GM12878 (cell line): Measurements from ENCODE around the gene CHRM2. TPM values are rescaled to one million over a fixed set of nuclear protein-coding genes. Genes with fewer than 3 reads are reported as not detected.

ENCODE experiments used
- ATAC-seq: fragments of 200-7000 bp; cut with Tn5 transposase; 3 replicates; pipeline ENCODE4 v1.9.1; 2020; ENCODE audit warnings: mild to moderate bottlenecking, moderate library complexity
- BruUV-seq: library from RNA; stranded (reverse); fragments of 400-500 nt; replicated peaks from 2 replicates; lab custom pipeline; 2021; lab: Mats Ljungman, UMichigan
- CTCF ChIA-PET: fragments of 300-600 bp; sonication (Branson Sonifier 250); formaldehyde crosslinking; extraction: SDS; loops from one replicate; lab custom pipeline; 2021; ENCODE audit warnings: inconsistent platforms; lab: Yijun Ruan, JAX
- POLR2A ChIA-PET: fragments of 350-600 bp; formaldehyde crosslinking; extraction: SDS; loops from one replicate; lab custom pipeline; 2021; ENCODE audit warnings: inconsistent platforms; lab: Charles Lee
- RAD21 ChIA-PET: fragments of 300-600 bp; sonication (Branson Sonifier 250); formaldehyde crosslinking; loops from one replicate; lab custom pipeline; 2023; ENCODE audit warnings: antibody characterized with exemption; ENCODE audit not compliant: unreplicated experiment; lab: Charles Lee
- SMC1A ChIA-PET: fragments of 300-600 bp; sonication (Branson Sonifier 250); formaldehyde crosslinking; loops from one replicate; lab custom pipeline; 2023; ENCODE audit not compliant: unreplicated experiment, uncharacterized antibody; lab: Charles Lee
- DNase-seq: peaks from one replicate; pipeline ENCODE4 v3.0.0-alpha.2; 2011; ENCODE audit warnings: low read depth, low spot score
- FAIRE-seq: peaks from 3 replicates; lab custom pipeline; 2011; peaks lifted over from hg19 to GRCh38; lab: Jason Lieb, UNC
- H2AFZ ChIP-seq: 2 replicates; pipeline ENCODE4 v1.6.0; 2011; ENCODE audit warnings: low read depth, low read length, control low read depth; ENCODE audit not compliant: control insufficient read depth
- H3K27ac ChIP-seq: 2 replicates; pipeline ENCODE4 v1.5.1; 2011; ENCODE audit warnings: control low read depth; ENCODE audit not compliant: control insufficient read depth, insufficient read depth
- H3K27me3 ChIP-seq, 2 experiments: replicated peaks in 1 of 2; 2 replicates each; pipeline versions ENCODE4 v1.6.0 to v1.6.1; 2011; ENCODE audit warnings: low read length in 1 of 2; ENCODE audit not compliant: control insufficient read depth in 2 of 2, insufficient read depth in 2 of 2
- H3K36me3 ChIP-seq, 2 experiments: 2 replicates each; pipeline ENCODE4 v1.5.1; 2011; ENCODE audit warnings: low read length in 1 of 2; ENCODE audit not compliant: control insufficient read depth in 2 of 2, insufficient read depth in 2 of 2
- H3K4me1 ChIP-seq: 2 replicates; pipeline ENCODE4 v1.6.1; 2011; ENCODE audit warnings: mild to moderate bottlenecking, low read length, moderate library complexity, mixed read lengths; ENCODE audit not compliant: control insufficient read depth, insufficient read depth
- H3K4me2 ChIP-seq: 2 replicates; pipeline ENCODE4 v1.6.0; 2011; ENCODE audit warnings: control low read depth; ENCODE audit not compliant: control insufficient read depth, insufficient read depth
- H3K4me3 ChIP-seq: fragments of 200-600 bp; sonication (generic); 2 replicates; pipeline ENCODE4 v1.5.1; 2016
- H3K79me2 ChIP-seq: 2 replicates; pipeline ENCODE4 v1.6.0; 2011; ENCODE audit warnings: low read length; ENCODE audit not compliant: control insufficient read depth, insufficient read depth
- H3K9ac ChIP-seq: 2 replicates; pipeline ENCODE4 v1.8.0; 2011; ENCODE audit warnings: low read length, control low read depth, mixed read lengths; ENCODE audit not compliant: control insufficient read depth, insufficient read depth
- H3K9me3 ChIP-seq: replicated peaks from 3 replicates; pipeline ENCODE4 v1.5.1; 2011; ENCODE audit warnings: mild to moderate bottlenecking, low read length; ENCODE audit not compliant: control insufficient read depth, insufficient read depth
- H4K20me1 ChIP-seq: 2 replicates; pipeline ENCODE4 v1.6.0; 2011; ENCODE audit not compliant: control insufficient read depth, insufficient read depth
- CEBPB ChIP-seq, 2 experiments: fragments of 150-350 bp in 1 of 2; IDR thresholded peaks; 2 replicates each; pipeline ENCODE4 v1.6.1; 2012 to 2014; ENCODE audit warnings: low read depth in 2 of 2, low read length in 2 of 2, borderline replicate concordance in 1 of 2, inconsistent platforms in 1 of 2
- CHD1 ChIP-seq: IDR thresholded peaks from 2 replicates; pipeline ENCODE4 v1.6.1; 2012; ENCODE audit warnings: low read depth, low read length, improper control_type of control experiment
- EZH2 ChIP-seq: IDR thresholded peaks from 2 replicates; pipeline ENCODE4 v1.6.1; 2012; ENCODE audit warnings: low read depth, mild to moderate bottlenecking, control low read depth, inconsistent platforms, low read length, borderline replicate concordance; ENCODE audit not compliant: control insufficient read depth
- FOXM1 ChIP-seq: IDR thresholded peaks from 2 replicates; pipeline ENCODE4 v1.6.1; 2012; ENCODE audit warnings: low read depth, mild to moderate bottlenecking, inconsistent platforms, low read length, moderate library complexity
- HCFC1 ChIP-seq: fragments of 150-350 bp; IDR thresholded peaks from 2 replicates; pipeline ENCODE4 v1.6.1; 2014; ENCODE audit warnings: low read length
- JUND ChIP-seq: IDR thresholded peaks from 2 replicates; pipeline ENCODE4 v1.6.1; 2012; ENCODE audit warnings: low read depth, mild to moderate bottlenecking, low read length, improper control_type of control experiment, moderate library complexity
- MTA2 ChIP-seq: fragments of 450-650 bp; IDR thresholded peaks from 2 replicates; pipeline ENCODE4 v1.6.1; 2016; ENCODE audit warnings: low read depth, mild to moderate bottlenecking, moderate library complexity
- NFXL1 ChIP-seq: fragments of 450-650 bp; IDR thresholded peaks from 2 replicates; pipeline ENCODE4 v1.6.1; 2017; ENCODE audit warnings: antibody characterized with exemption, mild to moderate bottlenecking, borderline replicate concordance
- NR2C2 ChIP-seq: IDR thresholded peaks from 2 replicates; pipeline ENCODE4 v1.6.1; 2011; ENCODE audit warnings: borderline replicate concordance, low read depth; ENCODE audit not compliant: control insufficient read depth, insufficient read length
- PML ChIP-seq: IDR thresholded peaks from 2 replicates; pipeline ENCODE4 v1.6.1; 2012; ENCODE audit warnings: low read length, inconsistent platforms
- SPI1 ChIP-seq: IDR thresholded peaks from 2 replicates; pipeline ENCODE4 v1.6.1; 2011; ENCODE audit warnings: low read depth, mild to moderate bottlenecking, low read length, moderate library complexity, borderline replicate concordance; ENCODE audit not compliant: insufficient read depth
- SRF ChIP-seq, 2 experiments: IDR thresholded peaks; 2 replicates each; pipeline ENCODE4 v1.6.1; 2011; ENCODE audit warnings: low read depth in 2 of 2, low read length in 2 of 2, mild to moderate bottlenecking in 1 of 2, moderate library complexity in 1 of 2
- STAT1 ChIP-seq: fragments of 450-650 bp; conservative IDR thresholded peaks from 2 replicates; pipeline ENCODE4 v1.6.1; 2014; ENCODE audit warnings: antibody characterized with exemption, mild to moderate bottlenecking
- USF2 ChIP-seq: IDR thresholded peaks from 2 replicates; pipeline ENCODE4 v1.6.1; 2011; ENCODE audit warnings: low read depth, low read length, improper control_type of control experiment, borderline replicate concordance
- ZBED1 ChIP-seq: IDR thresholded peaks from 2 replicates; pipeline ENCODE4 v1.6.1; 2016; ENCODE audit warnings: borderline replicate concordance
- WGBS: methylation state at CpG from one replicate; pipeline ENCODE4 v1.1.6; 2016; ENCODE audit warnings: low lambda C conversion rate; ENCODE audit not compliant: insufficient replicate concordance, insufficient coverage; ENCODE audit errors: missing lambda C conversion rate; 5-methylcytosine and 5-hydroxymethylcytosine counted together
- in situ Hi-C: fragments of 300-500 bp; cut with MboI; formaldehyde crosslinking; loops from 9 replicates; pipeline ENCODE4 v1.14.3; 2018; ENCODE audit warnings: mixed read lengths
- intact Hi-C: fragments of 100-400 bp; cut with micrococcal nuclease; formaldehyde crosslinking; loops from one replicate; pipeline ENCODE4 v1.14.2; 2022; ENCODE audit not compliant: unreplicated experiment
- polyA plus RNA-seq, 11 experiments: library from polyadenylated mRNA; depleted of rRNA in 4 of 11; unstranded in 6 of 11; stranded (reverse) in 5 of 11; fragments of >200 nt; fragmentation: Nextera tagmentation in 4 of 11; fragmentation: Illumina TruSeq in 1 of 11; extraction: Ambion mirVana in 4 of 11; extraction: Trizol in 1 of 11; gene quantifications; 1 replicate in 1 of 11; 2 replicates in 10 of 11; pipeline versions ENCODE4 v1.2.1 to v1.2.3, GENCODE V29; 2011 to 2016; ENCODE audit warnings: inconsistent platforms in 2 of 11, missing spikeins in 2 of 11, low read depth in 1 of 11
- total RNA-seq, 4 experiments: library from RNA; depleted of rRNA in 3 of 4; stranded (reverse); fragments of >200 nt in 3 of 4; fragmentation: Illumina TruSeq in 1 of 4; extraction: Trizol in 1 of 4; gene quantifications; 2 replicates each; pipeline versions ENCODE4 v1.2.1 to v1.2.3, GENCODE V29; 2013 to 2021
- TF ChIP-seq, protein P1 (sequence below), 3 experiments: IDR thresholded peaks in 2 of 3; conservative IDR thresholded peaks in 1 of 3; 2 replicates each; pipeline ENCODE4 v1.5.1; 2011; ENCODE audit warnings: low read depth in 3 of 3, low read length in 3 of 3, mild to moderate bottlenecking in 3 of 3, control low read depth in 2 of 3, moderate library complexity in 2 of 3, inconsistent platforms in 1 of 3, mixed read lengths in 1 of 3; ENCODE audit not compliant: control insufficient read depth in 2 of 3, insufficient read depth in 1 of 3; ENCODE audit errors: extremely low read depth in 1 of 3
- TF ChIP-seq, protein P2 (sequence below): fragments of 450-650 bp; IDR thresholded peaks from 2 replicates; pipeline ENCODE4 v1.6.1; 2017; ENCODE audit warnings: mild to moderate bottlenecking, moderate library complexity

CHRM2 gene
- total and polyA plus RNA-seq, 10 of the 15 experiments (the other 5 are each of a cell fraction or from before 2014, with no cell fraction given): 0.05 TPM; not detected in 9

DNA sequence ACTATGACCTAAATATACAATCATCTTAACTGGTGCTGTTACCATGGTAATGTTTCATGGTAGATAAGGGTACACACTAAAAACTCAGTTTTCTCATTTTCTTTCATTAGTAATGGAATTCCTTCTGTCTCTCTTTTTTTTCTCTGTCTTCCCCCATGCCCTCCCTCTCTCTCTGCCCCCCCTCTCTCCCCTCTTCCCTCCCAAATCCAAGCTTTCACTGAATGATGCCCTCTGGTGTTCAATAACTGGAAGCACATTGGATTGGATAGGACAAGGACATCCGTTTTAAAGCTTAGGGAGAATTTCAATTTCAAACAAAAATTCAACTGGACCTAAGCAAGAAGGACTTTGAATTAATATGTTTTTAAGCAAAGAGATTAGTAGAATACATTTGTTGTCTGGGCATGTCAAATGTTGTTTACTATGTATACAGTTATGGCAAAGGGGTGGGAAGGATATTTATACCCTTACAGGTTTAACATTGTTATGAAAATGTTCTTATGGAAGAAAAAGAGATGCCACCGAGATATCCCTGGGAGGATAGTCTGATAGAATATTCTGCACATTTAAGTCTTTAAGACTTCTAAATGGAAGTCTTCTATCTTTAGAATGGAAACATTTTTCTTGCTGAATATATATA lies 6.1 kb downstream of the CHRM2 start:
- in situ Hi-C loops: no loop called here
- no peak for FAIRE-seq
- POLR2A ChIA-PET: no interaction called here
- TF ChIP-seq FOXM1 (no peak), HCFC1 (no peak), PML (no peak), NFXL1 (no peak), EZH2 (no peak), NR2C2 (no peak), ZBED1 (no peak), CEBPB (IDR thresholded peaks at IDR 0.05; ENCODE audit: borderline replicate concordance in 1 of 2, low read depth in 2 of 2, low read length in 2 of 2) (no peak), JUND (no peak), SRF (IDR thresholded peaks at IDR 0.05; ENCODE audit: low read depth in 2 of 2, low read length in 2 of 2) (no peak), CHD1 (no peak), MTA2 (no peak), USF2 (no peak), SPI1 (no peak), STAT1 (no peak)
- TF ChIP-seq, protein P1, sequence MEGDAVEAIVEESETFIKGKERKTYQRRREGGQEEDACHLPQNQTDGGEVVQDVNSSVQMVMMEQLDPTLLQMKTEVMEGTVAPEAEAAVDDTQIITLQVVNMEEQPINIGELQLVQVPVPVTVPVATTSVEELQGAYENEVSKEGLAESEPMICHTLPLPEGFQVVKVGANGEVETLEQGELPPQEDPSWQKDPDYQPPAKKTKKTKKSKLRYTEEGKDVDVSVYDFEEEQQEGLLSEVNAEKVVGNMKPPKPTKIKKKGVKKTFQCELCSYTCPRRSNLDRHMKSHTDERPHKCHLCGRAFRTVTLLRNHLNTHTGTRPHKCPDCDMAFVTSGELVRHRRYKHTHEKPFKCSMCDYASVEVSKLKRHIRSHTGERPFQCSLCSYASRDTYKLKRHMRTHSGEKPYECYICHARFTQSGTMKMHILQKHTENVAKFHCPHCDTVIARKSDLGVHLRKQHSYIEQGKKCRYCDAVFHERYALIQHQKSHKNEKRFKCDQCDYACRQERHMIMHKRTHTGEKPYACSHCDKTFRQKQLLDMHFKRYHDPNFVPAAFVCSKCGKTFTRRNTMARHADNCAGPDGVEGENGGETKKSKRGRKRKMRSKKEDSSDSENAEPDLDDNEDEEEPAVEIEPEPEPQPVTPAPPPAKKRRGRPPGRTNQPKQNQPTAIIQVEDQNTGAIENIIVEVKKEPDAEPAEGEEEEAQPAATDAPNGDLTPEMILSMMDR (IDR thresholded peaks at IDR 0.05 in 2 of 3, conservative IDR thresholded peaks at IDR 0.05 in 1 of 3; ENCODE audit: control insufficient read depth in 2 of 3, extremely low read depth in 1 of 3, insufficient read depth in 1 of 3, low read depth in 3 of 3, low read length in 3 of 3): peak; percentile 22 to 40 (median 28); a peak in 4 of 6 replicates
- TF ChIP-seq, protein P2, sequence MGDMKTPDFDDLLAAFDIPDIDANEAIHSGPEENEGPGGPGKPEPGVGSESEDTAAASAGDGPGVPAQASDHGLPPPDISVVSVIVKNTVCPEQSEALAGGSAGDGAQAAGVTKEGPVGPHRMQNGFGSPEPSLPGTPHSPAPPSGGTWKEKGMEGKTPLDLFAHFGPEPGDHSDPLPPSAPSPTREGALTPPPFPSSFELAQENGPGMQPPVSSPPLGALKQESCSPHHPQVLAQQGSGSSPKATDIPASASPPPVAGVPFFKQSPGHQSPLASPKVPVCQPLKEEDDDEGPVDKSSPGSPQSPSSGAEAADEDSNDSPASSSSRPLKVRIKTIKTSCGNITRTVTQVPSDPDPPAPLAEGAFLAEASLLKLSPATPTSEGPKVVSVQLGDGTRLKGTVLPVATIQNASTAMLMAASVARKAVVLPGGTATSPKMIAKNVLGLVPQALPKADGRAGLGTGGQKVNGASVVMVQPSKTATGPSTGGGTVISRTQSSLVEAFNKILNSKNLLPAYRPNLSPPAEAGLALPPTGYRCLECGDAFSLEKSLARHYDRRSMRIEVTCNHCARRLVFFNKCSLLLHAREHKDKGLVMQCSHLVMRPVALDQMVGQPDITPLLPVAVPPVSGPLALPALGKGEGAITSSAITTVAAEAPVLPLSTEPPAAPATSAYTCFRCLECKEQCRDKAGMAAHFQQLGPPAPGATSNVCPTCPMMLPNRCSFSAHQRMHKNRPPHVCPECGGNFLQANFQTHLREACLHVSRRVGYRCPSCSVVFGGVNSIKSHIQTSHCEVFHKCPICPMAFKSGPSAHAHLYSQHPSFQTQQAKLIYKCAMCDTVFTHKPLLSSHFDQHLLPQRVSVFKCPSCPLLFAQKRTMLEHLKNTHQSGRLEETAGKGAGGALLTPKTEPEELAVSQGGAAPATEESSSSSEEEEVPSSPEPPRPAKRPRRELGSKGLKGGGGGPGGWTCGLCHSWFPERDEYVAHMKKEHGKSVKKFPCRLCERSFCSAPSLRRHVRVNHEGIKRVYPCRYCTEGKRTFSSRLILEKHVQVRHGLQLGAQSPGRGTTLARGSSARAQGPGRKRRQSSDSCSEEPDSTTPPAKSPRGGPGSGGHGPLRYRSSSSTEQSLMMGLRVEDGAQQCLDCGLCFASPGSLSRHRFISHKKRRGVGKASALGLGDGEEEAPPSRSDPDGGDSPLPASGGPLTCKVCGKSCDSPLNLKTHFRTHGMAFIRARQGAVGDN: no peak

More for the DNA sequence above, 6.1 kb downstream of the CHRM2 start:
- H3K4me3 ChIP-seq: no peak overlapping the region
- no peaks in the 10 kb centered on the region for H3K9me3 ChIP-seq
- H3K27ac ChIP-seq: no peak overlapping the region
- BruUV-seq: no TSS peak
- no peaks in the 10 kb centered on the region for H3K36me3 ChIP-seq
- H3K79me2 ChIP-seq: no peaks in the 10 kb centered on the region
- ChIA-PET CTCF (interaction anchor here (0.6 to 1.6 kb wide), 6 partner anchors 9 to 485 kb away, joined by 3 to 8 read pairs (median 4); no protein-coding TSS in a partner anchor), RAD21 (no interaction called here), SMC1A (interaction anchor here (0.6 kb wide), 1 partner anchor 42 kb away, joined by 3 read pairs; no protein-coding TSS in a partner anchor)
- intact Hi-C loops: loop anchor here (10.0 kb wide), 1 partner anchor 750 kb away; no protein-coding TSS in a partner anchor
- 0% methylated on average over 2 of the region's 2 CpGs for WGBS
- DNase-seq: no peak
- H3K4me1 ChIP-seq: no peaks in the 10 kb centered on the region
- H4K20me1 ChIP-seq: no peaks in the 10 kb centered on the region
- peaks cover 0 to 3% of the 10 kb centered on the region in 2 experiments; a peak in 2 of 4 replicates for H3K27me3 ChIP-seq
- no peak overlapping the region for H2AFZ ChIP-seq
- ATAC-seq: peak; percentile 29; the same call in 1 of the 3 replicates
- no peak overlapping the region for H3K4me2 ChIP-seq
- no peak overlapping the region for H3K9ac ChIP-seq
